CD8-positive, alpha-beta memory T cell (primary cell): ENCODE data around the gene NT5M. TPM values are rescaled to one million over a fixed set of nuclear protein-coding genes. Genes with fewer than 3 reads are reported as not detected.

Experiments used
- CTCF ChIA-PET: fragments of 350-600 bp; sonication (Branson Sonifier 250); formaldehyde crosslinking; loops from one replicate; lab custom pipeline; 2021; ENCODE audit warnings: antibody characterized with exemption; lab: Charles Lee
- POLR2A ChIA-PET: fragments of 350-600 bp; sonication (Branson Sonifier 250); formaldehyde crosslinking; loops from one replicate; lab custom pipeline; 2021; ENCODE audit warnings: antibody characterized with exemption; lab: Charles Lee
- DNase-seq, 5 donors: peaks; one replicate each; pipeline versions ENCODE4 v3.0.0 to v3.0.0-alpha.2; 2020 to 2022; ENCODE audit warnings: mixed read lengths in 1 of 5
- H3K27ac ChIP-seq: one replicate; pipeline ENCODE4 v1.7.0; 2013; ENCODE audit warnings: low read depth, mild to moderate bottlenecking, low read length, moderate library complexity
- H3K27me3 ChIP-seq: 2 replicates; pipeline ENCODE4 v1.7.0; 2013; ENCODE audit warnings: low read length, mild to moderate bottlenecking; ENCODE audit not compliant: insufficient read depth, poor library complexity, severe bottlenecking
- H3K36me3 ChIP-seq: 2 replicates; pipeline ENCODE4 v1.7.0; 2013; ENCODE audit warnings: mild to moderate bottlenecking, low read length, moderate library complexity; ENCODE audit not compliant: insufficient read depth
- H3K4me1 ChIP-seq: 2 replicates; pipeline ENCODE4 v1.7.0; 2013; ENCODE audit warnings: mild to moderate bottlenecking, low read length, moderate library complexity; ENCODE audit not compliant: insufficient read depth
- H3K4me3 ChIP-seq: 2 replicates; pipeline ENCODE4 v1.7.0; 2013; ENCODE audit warnings: mild to moderate bottlenecking, low read length
- H3K9me3 ChIP-seq: 2 replicates; pipeline ENCODE4 v1.7.0; 2013; ENCODE audit warnings: mild to moderate bottlenecking, low read length
- H3K27ac Mint-ChIP-seq, 8 donors: one replicate each; pipeline ENCODE4 v1.8.0; 2020 to 2021; ENCODE audit warnings: mixed read lengths in 8 of 8, mild to moderate bottlenecking in 6 of 8, inconsistent platforms in 3 of 8, moderate library complexity in 3 of 8
- H3K27me3 Mint-ChIP-seq, 2 donors: one replicate each; pipeline ENCODE4 v1.8.0; 2020 to 2021; ENCODE audit warnings: mixed read lengths in 2 of 2, mild to moderate bottlenecking in 1 of 2, moderate library complexity in 1 of 2
- H3K36me3 Mint-ChIP-seq, 3 donors: one replicate each; pipeline ENCODE4 v1.8.0; 2020 to 2021; ENCODE audit warnings: mixed read lengths in 3 of 3, inconsistent platforms in 1 of 3, mild to moderate bottlenecking in 1 of 3
- H3K4me1 Mint-ChIP-seq, 3 donors: one replicate each; pipeline ENCODE4 v1.8.0; 2020 to 2021; ENCODE audit warnings: mixed read lengths in 3 of 3, inconsistent platforms in 1 of 3, mild to moderate bottlenecking in 1 of 3
- H3K4me3 Mint-ChIP-seq, 7 donors: one replicate each; pipeline ENCODE4 v1.8.0; 2020 to 2021; ENCODE audit warnings: mixed read lengths in 7 of 7, mild to moderate bottlenecking in 6 of 7, moderate library complexity in 4 of 7, inconsistent platforms in 2 of 7
- H3K9me3 Mint-ChIP-seq, 5 donors: one replicate each; pipeline ENCODE4 v1.8.0; 2020 to 2022; ENCODE audit warnings: mixed read lengths in 5 of 5, mild to moderate bottlenecking in 3 of 5, moderate library complexity in 2 of 5, inconsistent platforms in 1 of 5
- polyA plus RNA-seq: library from polyadenylated mRNA; unstranded; fragments of 300-500 nt; fragmentation: Illumina TruSeq; gene quantifications from one replicate; pipeline ENCODE4 v1.2.3, GENCODE V29; 2021
- total RNA-seq, 2 experiments: library from RNA; stranded (reverse); gene quantifications; one replicate each; pipeline ENCODE4 v1.2.3, GENCODE V29; 2021

The NT5M gene
- total and polyA plus RNA-seq, 3 experiments from 2014 or later: 3.0 to 6.6 (median 5.4) TPM

- H3K4me1 ChIP-seq: peaks cover 15% of the 10 kb centered on the region
- Mint-ChIP-seq H3K27me3 (peaks cover 4 to 10% of the 10 kb centered on the region in 2 donors), H3K36me3 (peaks cover 0 to 9% (median 2%) of the 10 kb centered on the region in 3 donors), H3K27ac (peak overlapping the region in 1 of 8 donors; percentile 40), H3K4me3 (peak overlapping the region in 1 of 7 donors; percentile 16), H3K9me3 (peaks cover 0 to 14% (median 0%) of the 10 kb centered on the region in 5 donors), H3K4me1 (peaks cover 11 to 13% (median 11%) of the 10 kb centered on the region in 3 donors)
- ChIA-PET CTCF (no interaction called here), POLR2A (no interaction called here)
- DNase-seq: no peak
- peaks cover 3% of the 10 kb centered on the region for H3K27me3 ChIP-seq
- H3K36me3 ChIP-seq: no peaks in the 10 kb centered on the region
- H3K4me3 ChIP-seq: no peak overlapping the region
- no peaks in the 10 kb centered on the region for H3K9me3 ChIP-seq
- no peak overlapping the region for H3K27ac ChIP-seq
These were observed 58.8 kb downstream of the NT5M start for GRCh38 chr17:17361867-17362539.

GRCh38 chr17:17362540-17362930, 59.4 kb downstream of the NT5M start:
- no peak overlapping the region for H3K4me3 Mint-ChIP-seq
- no peaks in the 10 kb centered on the region for H3K9me3 ChIP-seq
- peaks cover 4 to 10% of the 10 kb centered on the region in 2 donors for H3K27me3 Mint-ChIP-seq
- no peaks in the 10 kb centered on the region for H3K36me3 ChIP-seq
- POLR2A ChIA-PET: no interaction called here
- CTCF ChIA-PET: no interaction called here
- peaks cover 15% of the 10 kb centered on the region for H3K4me1 ChIP-seq
- no peak for DNase-seq
- H3K27ac Mint-ChIP-seq: peak overlapping the region in 2 of 8 donors; percentile 43 to 75
- H3K9me3 Mint-ChIP-seq: peaks cover 0 to 14% (median 0%) of the 10 kb centered on the region in 5 donors
- peaks cover 0 to 9% (median 2%) of the 10 kb centered on the region in 3 donors for H3K36me3 Mint-ChIP-seq
- peaks cover 11 to 13% (median 11%) of the 10 kb centered on the region in 3 donors for H3K4me1 Mint-ChIP-seq
- no peak overlapping the region for H3K4me3 ChIP-seq
- H3K27ac ChIP-seq: no peak overlapping the region
- H3K27me3 ChIP-seq: peaks cover 3% of the 10 kb centered on the region

GRCh38 chr17:17363638-17364337, 60.6 kb downstream of the NT5M start:
- Mint-ChIP-seq H3K27me3 (peaks cover 4 to 10% of the 10 kb centered on the region in 2 donors), H3K9me3 (peaks cover 0 to 14% (median 0%) of the 10 kb centered on the region in 5 donors), H3K4me1 (peaks cover 11 to 13% (median 11%) of the 10 kb centered on the region in 3 donors), H3K4me3 (peak overlapping the region in 4 of 7 donors; percentile 38 to 82 (median 58)), H3K27ac (peak overlapping the region; percentile 7 to 97 (median 91)), H3K36me3 (peaks cover 0 to 9% (median 2%) of the 10 kb centered on the region in 3 donors)
- Histone ChIP-seq H3K9me3 (no peaks in the 10 kb centered on the region), H3K27me3 (peaks cover 3% of the 10 kb centered on the region), H3K4me3 (no peak overlapping the region), H3K27ac (no peak overlapping the region), H3K4me1 (peaks cover 15% of the 10 kb centered on the region), H3K36me3 (no peaks in the 10 kb centered on the region)
- ChIA-PET CTCF (interaction anchor here (0.9 to 1.7 kb wide), 2 partner anchors 9 to 77 kb away, joined by 3 to 6 read pairs; no protein-coding TSS in a partner anchor), POLR2A (no interaction called here)
- peak in 4 of 5 donors; percentile 11 to 75 (median 48) for DNase-seq

GRCh38 chr17:17364338-17364667, 61.1 kb downstream of the NT5M start:
- H3K4me3 ChIP-seq: no peak overlapping the region
- H3K4me1 ChIP-seq: peaks cover 15% of the 10 kb centered on the region
- no peak overlapping the region for H3K27ac ChIP-seq
- Mint-ChIP-seq H3K9me3 (peaks cover 0 to 14% (median 0%) of the 10 kb centered on the region in 5 donors), H3K4me1 (peaks cover 11 to 13% (median 11%) of the 10 kb centered on the region in 3 donors), H3K27me3 (peaks cover 4 to 10% of the 10 kb centered on the region in 2 donors), H3K27ac (peak overlapping the region in 7 of 8 donors; percentile 17 to 97 (median 92)), H3K4me3 (no peak overlapping the region), H3K36me3 (peaks cover 0 to 9% (median 2%) of the 10 kb centered on the region in 3 donors)
- H3K27me3 ChIP-seq: peaks cover 3% of the 10 kb centered on the region
- ChIA-PET POLR2A (no interaction called here), CTCF (interaction anchor here (0.9 to 1.7 kb wide), 3 partner anchors 10 to 76 kb away, joined by 3 to 6 read pairs (median 3); no protein-coding TSS in a partner anchor)
- H3K36me3 ChIP-seq: no peaks in the 10 kb centered on the region
- H3K9me3 ChIP-seq: no peaks in the 10 kb centered on the region
- no peak for DNase-seq

- H3K4me1 Mint-ChIP-seq: peaks cover 11 to 13% (median 11%) of the 10 kb centered on the region in 3 donors
- H3K27ac Mint-ChIP-seq: peak overlapping the region in 3 of 8 donors; percentile 11 to 50 (median 40)
- H3K27me3 Mint-ChIP-seq: peaks cover 4 to 10% of the 10 kb centered on the region in 2 donors
- peaks cover 3% of the 10 kb centered on the region for H3K27me3 ChIP-seq
- no peaks in the 10 kb centered on the region for H3K9me3 ChIP-seq
- no peak overlapping the region for H3K4me3 ChIP-seq
- H3K36me3 Mint-ChIP-seq: peaks cover 0 to 9% (median 2%) of the 10 kb centered on the region in 3 donors
- peaks cover 0 to 1% (median 0%) of the 10 kb centered on the region in 5 donors for H3K9me3 Mint-ChIP-seq
- ChIA-PET CTCF (interaction anchor here (1.4 to 2.7 kb wide), 4 partner anchors 10 to 75 kb away, joined by 3 to 13 read pairs (median 6); no protein-coding TSS in a partner anchor), POLR2A (no interaction called here)
- peaks cover 15% of the 10 kb centered on the region for H3K4me1 ChIP-seq
- DNase-seq: no peak
- H3K36me3 ChIP-seq: no peaks in the 10 kb centered on the region
- H3K27ac ChIP-seq: no peak overlapping the region
- H3K4me3 Mint-ChIP-seq: no peak overlapping the region
These were observed 62.4 kb downstream of the NT5M start for GRCh38 chr17:17365476-17366110.

GRCh38 chr17:17366235-17366634, 63.1 kb downstream of the NT5M start:
- H3K9me3 Mint-ChIP-seq: no peaks in the 10 kb centered on the region
- H3K27ac Mint-ChIP-seq: no peak overlapping the region
- H3K4me3 Mint-ChIP-seq: no peak overlapping the region
- Histone ChIP-seq H3K9me3 (no peaks in the 10 kb centered on the region), H3K27me3 (peaks cover 3% of the 10 kb centered on the region), H3K4me3 (no peak overlapping the region), H3K27ac (no peak overlapping the region), H3K36me3 (no peaks in the 10 kb centered on the region), H3K4me1 (peaks cover 15% of the 10 kb centered on the region)
- no peak for DNase-seq
- ChIA-PET CTCF (interaction anchor here (1.4 to 2.7 kb wide), 2 partner anchors 11 to 12 kb away, joined by 6 to 13 read pairs; no protein-coding TSS in a partner anchor), POLR2A (no interaction called here)
- H3K27me3 Mint-ChIP-seq: peaks cover 4 to 10% of the 10 kb centered on the region in 2 donors
- H3K36me3 Mint-ChIP-seq: peaks cover 0 to 9% (median 2%) of the 10 kb centered on the region in 3 donors
- H3K4me1 Mint-ChIP-seq: peaks cover 11 to 12% (median 11%) of the 10 kb centered on the region in 3 donors

- DNase-seq: no peak
- no peak overlapping the region for H3K27ac ChIP-seq
- peaks cover 3% of the 10 kb centered on the region for H3K27me3 ChIP-seq
- ChIA-PET POLR2A (no interaction called here), CTCF (interaction anchor here (0.9 to 2.7 kb wide), 3 partner anchors 11 to 25 kb away, joined by 3 to 13 read pairs (median 6); no protein-coding TSS in a partner anchor)
- Mint-ChIP-seq H3K9me3 (no peaks in the 10 kb centered on the region), H3K27me3 (peaks cover 4 to 10% of the 10 kb centered on the region in 2 donors), H3K27ac (peak overlapping the region in 1 of 8 donors; percentile 72), H3K4me1 (peaks cover 11% of the 10 kb centered on the region in 3 donors), H3K36me3 (peaks cover 0 to 9% (median 2%) of the 10 kb centered on the region in 3 donors), H3K4me3 (no peak overlapping the region)
- no peaks in the 10 kb centered on the region for H3K9me3 ChIP-seq
- no peak overlapping the region for H3K4me3 ChIP-seq
- H3K36me3 ChIP-seq: no peaks in the 10 kb centered on the region
- peaks cover 15% of the 10 kb centered on the region for H3K4me1 ChIP-seq
These were observed 64.0 kb downstream of the NT5M start for GRCh38 chr17:17366941-17367875.
